HG03095 (cell line): ENCODE results near the gene CYP4F3.
"Not testable (repeated sequence)": the region's sequence is repeated elsewhere in the genome, so short reads cannot be mapped to it uniquely, and the experiment has no call there.

Experiments used
- ATAC-seq: cut with Tn5 transposase; IDR thresholded peaks from one replicate; pipeline ENCODE4 v1.9.1; 2021; ENCODE audit warnings: moderate library complexity; ENCODE audit not compliant: unreplicated experiment

Gene CYP4F3, protein sequence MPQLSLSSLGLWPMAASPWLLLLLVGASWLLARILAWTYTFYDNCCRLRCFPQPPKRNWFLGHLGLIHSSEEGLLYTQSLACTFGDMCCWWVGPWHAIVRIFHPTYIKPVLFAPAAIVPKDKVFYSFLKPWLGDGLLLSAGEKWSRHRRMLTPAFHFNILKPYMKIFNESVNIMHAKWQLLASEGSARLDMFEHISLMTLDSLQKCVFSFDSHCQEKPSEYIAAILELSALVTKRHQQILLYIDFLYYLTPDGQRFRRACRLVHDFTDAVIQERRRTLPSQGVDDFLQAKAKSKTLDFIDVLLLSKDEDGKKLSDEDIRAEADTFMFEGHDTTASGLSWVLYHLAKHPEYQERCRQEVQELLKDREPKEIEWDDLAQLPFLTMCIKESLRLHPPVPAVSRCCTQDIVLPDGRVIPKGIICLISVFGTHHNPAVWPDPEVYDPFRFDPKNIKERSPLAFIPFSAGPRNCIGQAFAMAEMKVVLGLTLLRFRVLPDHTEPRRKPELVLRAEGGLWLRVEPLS

DNA sequence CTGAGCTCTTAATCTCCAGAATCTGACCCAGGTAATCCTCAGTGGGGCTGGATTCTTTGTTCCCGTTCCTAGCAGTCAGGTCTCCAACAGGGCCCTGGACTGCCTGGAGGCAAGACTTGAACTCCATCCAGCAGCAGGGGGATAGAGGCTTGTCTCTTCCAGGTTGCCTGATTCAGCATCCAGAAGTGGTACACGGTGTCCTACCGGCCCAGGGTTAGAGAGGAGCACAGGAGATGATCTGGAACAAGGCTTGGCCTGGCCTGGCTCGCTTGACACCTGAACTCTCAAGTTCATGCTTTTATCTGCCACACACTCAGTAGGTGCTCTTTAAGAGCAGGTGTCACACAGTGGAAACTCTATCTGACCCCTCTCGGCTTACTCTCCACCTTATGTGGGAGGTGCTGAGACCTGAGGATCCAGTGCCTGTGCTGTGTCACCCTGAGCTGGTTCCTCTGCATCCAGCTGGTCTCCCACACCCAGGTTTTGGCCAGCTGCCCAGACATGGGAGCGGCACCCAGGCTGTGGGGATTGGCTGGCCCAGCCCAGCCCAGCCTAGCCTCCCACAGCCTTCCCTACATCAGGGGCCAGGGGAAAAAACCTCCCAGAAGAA lies at the start of gene CYP4F3:
Gene CYP4F3 (plus strand): TSS at position 604 of the 610 bp plus-strand sequence. CDS start 519 bp downstream, outside the sequence.
- ATAC-seq: no peak

GRCh38 chr19:15591796-15592195 lies 48.9 kb upstream of the CYP4F3 start:
- no peak for ATAC-seq

DNA sequence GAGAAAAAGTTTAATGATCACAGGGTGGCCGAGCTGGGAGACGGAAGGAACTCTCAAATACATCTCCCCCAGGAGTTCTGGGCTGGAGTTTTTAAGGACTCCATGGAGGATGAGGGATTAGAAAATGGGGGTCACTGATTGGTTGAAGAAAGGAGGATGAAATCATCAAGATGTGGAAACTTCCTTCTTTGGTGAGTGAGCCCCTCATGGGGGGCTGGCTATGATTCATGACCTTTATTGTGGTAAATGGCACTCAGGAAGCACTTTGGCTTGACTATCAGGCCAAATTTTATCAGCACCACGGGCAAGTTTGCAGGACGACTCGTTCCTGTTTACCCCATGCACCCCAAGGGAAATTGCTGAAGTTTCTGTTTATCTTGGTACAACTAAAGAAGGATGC lies 48.2 kb upstream of the CYP4F3 start:
- ATAC-seq: not testable (repeated sequence)

- ATAC-seq: not testable (repeated sequence)
These were observed 46.9 kb upstream of the CYP4F3 start for GRCh38 chr19:15593766-15594165.

DNA sequence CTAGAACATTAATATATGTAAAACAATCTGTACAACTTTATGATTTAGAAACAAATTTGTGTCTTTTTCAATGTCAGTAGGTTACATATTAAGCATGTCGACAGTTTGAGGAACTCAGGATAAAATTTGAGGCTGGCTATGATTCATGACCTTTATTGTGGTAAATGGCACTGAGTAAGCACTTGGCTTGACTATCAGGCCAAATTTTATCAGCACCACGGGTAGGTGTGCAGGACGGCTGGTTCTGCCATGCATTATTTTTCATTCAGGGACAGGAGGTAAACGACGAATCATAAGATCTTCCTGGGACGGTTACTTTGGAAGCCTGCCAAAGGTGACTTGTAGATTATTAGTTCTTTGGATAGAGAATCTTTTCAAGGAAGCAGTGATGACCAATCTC lies 45.6 kb upstream of the CYP4F3 start:
- ATAC-seq: no peak

DNA sequence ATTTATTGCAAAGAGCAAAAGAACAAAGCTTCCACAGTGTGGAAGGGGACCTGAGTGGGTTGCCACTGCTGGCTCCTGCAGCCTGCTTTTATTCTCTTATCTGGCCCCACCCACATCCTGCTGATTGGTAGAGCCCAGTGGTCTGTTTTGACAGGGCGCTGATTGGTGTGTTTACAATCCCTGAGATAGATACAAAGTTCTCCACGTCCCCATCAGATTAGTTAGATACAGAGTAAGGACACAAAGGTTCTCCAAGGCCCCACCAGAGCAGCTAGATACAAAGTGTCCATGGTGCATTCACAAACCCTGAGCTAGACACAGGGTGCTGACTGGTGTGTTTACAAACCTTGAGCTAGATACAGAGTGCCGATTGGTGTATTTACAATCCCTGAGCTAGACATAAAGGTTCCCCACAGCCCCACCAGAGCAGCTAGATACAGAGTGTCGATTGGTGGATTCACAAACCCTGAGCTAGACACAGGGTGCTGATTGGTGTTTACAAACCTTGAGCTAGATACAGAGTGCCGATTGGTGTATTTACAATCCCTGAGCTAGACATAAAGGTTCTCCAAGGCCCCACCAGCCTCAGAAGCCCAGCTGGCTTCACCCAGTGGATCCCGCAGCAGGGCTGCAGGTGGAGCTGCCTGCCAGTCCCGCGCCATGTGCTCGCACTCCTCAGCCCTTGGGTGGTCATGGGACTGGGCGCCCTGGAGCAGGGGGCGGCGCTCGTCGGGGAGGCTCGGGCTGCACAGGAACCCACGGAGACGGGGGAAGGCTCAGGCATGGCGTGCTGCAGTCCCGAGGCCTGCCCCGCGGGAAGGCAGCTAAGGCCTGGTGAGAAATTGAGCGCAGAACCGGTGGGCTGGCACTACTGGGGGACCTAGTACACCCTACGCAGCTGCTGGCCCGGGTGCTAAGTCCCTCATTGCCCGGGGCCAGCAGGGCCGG lies 32.4 kb upstream of the CYP4F3 start:
- not testable (repeated sequence) for ATAC-seq

- no peak for ATAC-seq
These were observed 31.4 kb upstream of the CYP4F3 start for GRCh38 chr19:15609261-15609660.

- no peak for ATAC-seq
These were observed 28.4 kb upstream of the CYP4F3 start for GRCh38 chr19:15612342-15612741.

DNA sequence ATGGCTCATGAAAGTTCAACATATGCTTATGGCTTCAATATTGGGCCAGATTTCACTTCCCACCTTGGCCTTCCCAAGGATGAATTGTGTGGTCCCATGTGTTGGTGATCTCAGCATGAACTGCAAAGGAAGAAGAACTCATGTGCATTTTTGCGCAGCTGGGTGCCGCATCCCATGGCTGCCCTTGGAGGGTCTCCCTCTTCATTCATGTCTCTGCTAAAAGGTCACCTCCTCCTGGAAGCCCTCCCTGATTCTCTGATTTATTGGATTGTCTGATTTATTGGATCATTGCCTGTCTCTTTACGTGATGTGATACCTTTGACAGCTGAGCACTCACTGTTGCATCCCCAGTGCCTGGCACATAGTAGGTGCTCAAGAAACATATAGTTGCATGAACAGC lies 27.4 kb upstream of the CYP4F3 start:
- no peak for ATAC-seq

DNA sequence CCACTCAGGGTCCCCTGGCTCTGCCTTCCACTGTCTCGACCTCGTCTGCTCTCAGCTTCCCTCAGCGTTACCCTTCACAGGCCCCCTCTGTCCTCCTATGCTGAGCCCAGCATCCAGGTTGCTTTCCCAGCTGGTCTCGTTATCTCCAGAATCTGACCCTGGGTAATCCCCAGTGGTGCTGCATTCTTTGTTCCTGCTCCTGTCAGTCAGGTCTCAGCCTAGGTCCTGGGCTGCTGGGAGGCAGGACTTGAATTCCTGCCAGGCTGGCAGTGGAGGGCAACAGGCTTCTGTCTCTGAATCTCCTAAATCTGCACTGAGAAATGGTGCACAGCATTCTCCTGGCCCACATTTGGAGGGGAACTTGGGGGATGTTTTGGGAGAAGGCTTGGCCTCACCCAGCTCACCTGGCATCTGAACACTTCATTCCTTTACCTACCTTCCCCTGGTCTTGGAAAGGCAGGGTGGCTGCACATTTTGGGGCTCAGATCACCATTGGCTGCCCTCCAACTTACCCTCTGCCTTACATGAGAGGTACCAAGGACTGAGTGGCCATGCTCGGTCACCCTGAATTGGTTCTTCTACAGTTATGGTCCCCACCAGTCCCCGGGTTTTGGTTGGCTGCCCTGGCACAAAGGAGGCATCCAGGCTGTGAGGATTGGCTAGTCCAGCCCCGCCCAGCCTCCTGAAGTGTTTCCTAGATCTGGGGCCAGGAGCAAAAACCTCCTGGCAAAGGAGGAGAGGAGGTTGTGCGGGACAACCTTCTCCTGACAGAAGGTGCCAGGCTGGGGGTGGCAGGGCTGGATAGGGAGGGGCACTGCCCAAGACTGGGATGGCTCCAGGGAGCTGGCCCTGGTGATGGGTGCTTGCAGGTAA lies 26.0 kb upstream of the CYP4F3 start, which contains the start of gene CYP4F8:
Gene CYP4F8 (plus strand): TSS at position 712 of the 873 bp plus-strand sequence. CDS start 399 bp downstream, outside the sequence.
- ATAC-seq: no peak

- ATAC-seq: no peak
These were observed 25.2 kb upstream of the CYP4F3 start for GRCh38 chr19:15615526-15615925.

GRCh38 chr19:15616183-15616582 lies 24.5 kb upstream of the CYP4F3 start:
- ATAC-seq: no peak

DNA sequence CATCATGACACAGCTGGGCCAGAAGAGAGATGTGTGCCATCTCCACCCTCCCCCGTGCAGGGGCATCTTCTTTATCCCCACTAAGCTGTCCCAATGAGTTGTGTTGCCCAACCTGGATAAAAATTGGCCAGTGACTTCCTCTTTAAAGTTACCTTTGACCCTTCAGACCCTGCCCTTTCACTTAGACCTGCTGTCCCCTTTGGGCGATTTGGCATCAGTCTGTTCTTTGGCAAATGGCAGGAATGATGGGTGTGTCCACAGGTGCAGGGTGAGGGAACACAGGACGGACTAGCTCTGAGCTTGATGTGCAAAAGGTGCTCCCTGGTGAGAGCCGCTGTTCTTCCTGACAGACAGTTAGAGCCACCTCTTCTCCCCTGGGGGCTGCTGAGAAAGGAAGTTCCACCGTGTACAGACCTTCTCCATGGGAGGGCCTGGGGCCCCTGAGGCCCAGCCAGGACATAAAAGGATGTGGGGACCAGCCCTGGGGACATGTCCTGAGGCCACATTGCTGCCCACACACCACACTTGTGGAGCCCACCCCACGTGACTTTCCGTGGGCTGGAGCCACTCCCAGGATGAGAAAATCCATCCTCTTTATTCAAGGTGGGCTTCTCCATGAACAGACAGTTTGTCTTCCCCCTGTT lies 23.9 kb upstream of the CYP4F3 start:
- no peak for ATAC-seq

- ATAC-seq: no peak
These were observed 22.4 kb upstream of the CYP4F3 start for GRCh38 chr19:15618321-15618720.

GRCh38 chr19:15621801-15622200 lies 18.9 kb upstream of the CYP4F3 start:
- ATAC-seq: no peak

GRCh38 chr19:15622991-15623390 lies 17.7 kb upstream of the CYP4F3 start:
- ATAC-seq: no peak

DNA sequence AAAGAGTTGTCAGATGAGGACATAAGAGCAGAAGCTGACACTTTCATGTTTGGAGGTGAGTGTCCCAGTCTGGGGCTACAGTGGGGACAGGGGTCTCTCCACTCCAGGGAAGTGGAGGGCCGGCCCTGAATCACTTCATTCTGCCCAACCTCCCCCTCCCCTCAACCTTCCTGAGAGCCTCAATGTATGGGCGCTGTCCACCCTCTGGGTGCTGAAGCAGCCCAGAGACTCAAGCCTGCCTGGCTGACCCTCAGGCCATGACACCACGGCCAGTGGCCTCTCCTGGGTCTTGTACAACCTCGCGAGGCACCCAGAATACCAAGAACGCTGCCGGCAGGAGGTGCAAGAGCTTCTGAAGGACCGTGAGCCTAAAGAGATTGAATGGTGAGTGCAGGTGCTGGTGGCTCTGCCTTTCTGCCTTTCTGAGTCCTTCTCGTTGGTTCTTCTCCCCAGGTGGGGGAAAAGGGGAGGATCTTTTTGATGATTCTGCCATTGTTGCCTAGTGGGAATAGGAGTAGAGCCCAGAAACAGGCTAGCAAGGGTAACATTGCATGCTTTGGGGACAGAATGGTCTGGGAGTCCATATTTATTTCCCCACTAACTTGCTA lies 16.9 kb upstream of the CYP4F3 start:
- ATAC-seq: no peak

DNA sequence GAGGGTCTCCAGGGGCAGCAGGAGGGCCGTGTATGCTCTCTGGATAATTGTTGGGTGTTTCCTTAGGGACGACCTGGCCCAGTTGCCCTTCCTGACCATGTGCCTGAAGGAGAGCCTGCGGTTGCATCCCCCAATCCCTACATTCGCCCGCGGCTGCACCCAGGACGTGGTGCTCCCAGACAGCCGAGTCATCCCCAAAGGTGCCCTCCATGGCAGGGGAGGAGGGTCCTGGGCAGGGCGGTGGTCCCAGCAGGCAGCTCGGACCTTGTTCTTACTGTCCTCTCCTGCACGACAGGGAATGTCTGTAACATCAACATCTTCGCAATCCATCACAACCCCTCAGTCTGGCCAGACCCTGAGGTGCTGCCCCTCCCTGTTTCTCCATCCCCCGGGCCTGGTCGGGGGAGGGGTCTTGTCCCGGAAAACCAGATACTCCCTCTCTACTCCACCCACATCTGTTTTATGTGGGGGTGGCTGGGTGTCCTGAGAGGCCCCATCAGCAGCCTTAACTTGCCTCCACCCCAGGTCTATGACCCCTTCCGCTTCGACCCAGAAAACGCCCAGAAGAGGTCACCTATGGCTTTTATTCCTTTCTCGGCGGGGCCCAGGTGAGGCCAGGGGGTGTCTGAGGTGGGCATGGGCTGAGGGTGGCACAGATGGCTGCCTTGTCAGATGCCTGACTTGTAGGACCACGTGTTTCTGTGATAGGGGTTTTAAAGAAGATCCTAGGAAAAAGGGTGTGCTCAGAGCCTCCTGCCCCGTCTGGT lies 12.3 kb upstream of the CYP4F3 start:
- no peak for ATAC-seq
